RPMI7951 (cell line): ENCODE measurements around the gene KCTD17. TPM values are rescaled to one million over a fixed set of nuclear protein-coding genes. Genes with fewer than 3 reads are reported as not detected.
A peak's percentile ranks its signal among the peaks of the same experiment; 100 is the strongest.

Source experiments
- DNase-seq: peaks from one replicate; pipeline ENCODE4 v3.0.0-alpha.2; 2012; ENCODE audit warnings: low read depth
- total RNA-seq: library from RNA; depleted of rRNA; stranded (reverse); fragments of >200 nt; shearing (Covaris generic); gene quantifications from 2 replicates; pipeline ENCODE4 v1.2.3, GENCODE V29; 2014

The KCTD17 gene
- total RNA-seq, 1 experiment from 2014 or later, result 9.6 TPM

DNA sequence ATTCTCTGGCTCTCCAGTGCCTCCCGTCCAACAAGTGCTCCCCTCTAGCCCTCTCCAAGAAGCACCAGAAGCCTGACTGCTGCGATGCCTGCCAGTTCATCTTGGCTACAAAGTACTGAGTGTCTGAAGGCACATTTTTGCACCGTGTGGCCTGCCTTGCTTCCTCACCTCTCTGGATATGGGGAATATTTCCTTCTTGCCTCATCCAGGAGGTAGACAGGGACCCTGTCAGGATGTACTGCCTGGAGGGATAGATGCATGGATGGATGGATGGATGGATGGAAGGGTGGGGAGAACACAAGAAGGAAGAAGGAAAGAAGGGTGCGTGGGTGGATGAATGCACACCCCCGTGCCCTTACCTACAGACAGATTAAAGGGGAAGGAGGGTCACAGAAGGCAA is 27.6 kb downstream of the KCTD17 start:
- DNase-seq, result no peak

DNA sequence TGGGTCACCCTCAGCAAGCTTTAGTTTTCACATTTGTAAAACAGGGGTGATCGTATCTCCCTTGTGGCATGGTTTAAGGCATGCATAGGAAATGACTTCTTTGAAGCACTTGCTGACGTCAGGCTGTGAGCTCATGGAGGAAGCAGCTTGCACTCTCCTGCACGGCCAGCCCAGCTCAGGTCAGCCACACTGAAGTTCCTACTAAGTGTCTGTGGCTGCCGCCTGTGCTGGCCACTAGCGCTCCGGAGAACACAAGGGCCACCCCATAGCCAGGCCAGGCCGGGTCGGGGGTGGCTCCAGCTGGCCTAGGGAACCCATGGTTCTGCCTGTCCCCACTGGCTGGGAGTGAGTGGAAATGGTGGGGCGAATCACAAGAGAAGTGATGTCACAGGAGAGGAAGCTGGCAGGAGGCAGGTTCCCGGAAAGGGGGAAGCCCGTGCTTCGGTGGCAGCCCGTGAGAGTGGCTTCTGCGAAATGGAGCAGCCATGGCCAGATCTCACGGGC is 28.2 kb downstream of the KCTD17 start:
- DNase-seq, result peak; percentile 6

DNA sequence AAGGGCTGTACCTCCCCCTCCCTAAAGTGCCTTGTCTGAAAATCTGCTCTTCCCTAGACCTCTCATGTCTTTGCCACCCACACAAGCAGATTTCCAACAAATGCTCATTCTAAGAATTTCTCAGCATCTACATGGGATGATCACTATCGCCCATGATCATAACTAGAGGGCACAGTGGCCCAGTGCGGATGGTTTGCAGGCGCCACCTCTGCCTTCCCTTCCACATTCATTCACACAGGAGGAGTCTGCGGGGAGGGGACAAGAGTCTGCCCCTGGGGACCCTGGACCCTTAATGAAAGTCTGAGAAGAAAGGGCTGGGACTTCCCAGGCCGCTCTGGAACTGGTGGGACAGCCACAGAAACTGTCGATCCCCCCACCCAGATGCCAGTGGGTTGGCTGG is 28.9 kb downstream of the KCTD17 start:
- no peak for DNase-seq

DNA sequence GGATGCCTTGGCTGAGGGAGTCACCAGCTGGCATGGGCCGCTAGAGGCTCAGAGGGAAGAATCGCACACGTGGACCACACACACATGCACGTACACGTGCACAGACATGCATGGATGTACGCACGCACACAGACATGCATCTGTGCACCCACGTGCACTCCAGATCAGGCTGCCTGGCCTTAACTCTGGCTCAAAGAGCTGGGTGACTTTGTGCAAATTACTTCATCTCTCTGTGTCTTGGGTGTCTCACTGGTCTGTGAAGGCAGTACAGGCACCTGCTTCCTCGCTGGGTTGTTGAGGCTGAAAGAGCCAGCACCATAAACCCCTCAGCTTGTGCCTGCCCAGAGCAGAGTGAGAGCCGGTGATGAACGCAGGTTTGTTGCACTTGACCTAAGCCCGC is 29.3 kb downstream of the KCTD17 start:
- DNase-seq, result no peak

DNA sequence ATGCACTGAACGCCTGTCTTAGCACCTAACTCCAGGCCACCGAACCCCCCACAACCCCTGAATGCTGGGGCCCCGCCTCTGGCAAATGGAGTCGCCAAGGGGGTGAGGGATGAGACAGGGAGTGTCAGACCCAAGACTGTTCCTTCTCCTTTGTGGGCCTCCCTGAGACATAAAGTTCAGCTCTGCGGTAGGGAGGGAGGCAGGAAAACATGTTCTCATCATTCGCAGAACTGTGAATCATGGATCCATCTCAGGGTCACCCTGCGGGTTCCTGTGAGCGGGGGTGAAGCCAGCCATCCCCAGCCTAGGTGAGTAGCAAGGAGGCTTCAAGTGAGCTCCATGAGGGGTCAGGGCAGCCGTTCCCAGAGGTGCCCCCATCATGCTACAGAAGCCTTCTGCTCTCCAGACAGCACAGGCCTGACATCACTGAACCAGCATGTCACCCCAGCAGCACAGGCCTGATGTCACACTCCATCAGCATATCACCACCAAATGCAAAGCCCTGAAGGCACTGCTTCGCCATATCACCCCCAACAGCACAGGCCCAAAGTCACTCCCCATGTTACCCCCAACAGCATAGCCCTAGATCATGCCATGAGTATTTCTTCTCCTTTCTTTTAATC is 30.8 kb downstream of the KCTD17 start:
- no peak for DNase-seq

DNA sequence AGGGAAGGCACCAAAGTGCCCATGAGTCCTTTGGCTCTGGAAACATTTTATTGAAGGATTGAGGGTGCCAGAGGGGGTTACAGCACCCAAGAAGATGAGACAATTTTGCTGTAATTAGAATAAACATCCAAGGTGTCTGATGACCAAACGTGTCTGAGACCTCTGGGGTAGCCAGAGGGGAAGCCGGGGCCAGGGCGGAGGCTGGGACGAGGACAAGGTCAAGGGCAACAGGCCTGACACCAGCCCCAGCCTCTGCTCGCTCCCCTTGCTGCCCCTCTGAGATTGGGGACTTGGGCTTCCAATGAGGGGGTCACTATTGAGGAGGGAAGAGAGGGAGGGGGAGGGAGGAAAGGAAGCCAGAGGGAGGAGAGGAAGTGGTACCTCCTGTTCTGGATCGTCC is 32.4 kb downstream of the KCTD17 start:
- DNase-seq, result no peak

DNA sequence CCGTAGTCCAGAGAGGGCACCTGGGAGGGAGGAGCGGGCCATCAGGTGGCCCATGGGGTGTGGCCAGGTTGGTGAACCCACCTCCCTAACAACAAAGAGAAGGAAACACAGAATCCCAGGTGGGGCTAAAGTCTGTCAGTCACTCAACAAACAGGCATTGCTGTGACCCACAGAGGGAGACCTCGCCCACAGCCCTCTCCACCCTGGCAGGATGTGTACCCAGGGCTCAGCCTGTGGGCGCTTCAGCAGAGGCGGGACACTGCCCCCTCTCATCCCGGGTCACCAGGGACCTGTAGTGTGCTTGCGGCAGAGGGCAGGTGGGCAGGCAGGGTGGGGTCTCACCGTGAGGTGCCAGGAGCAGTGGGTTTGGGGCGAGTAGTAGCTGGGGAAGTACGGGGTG is 32.8 kb downstream of the KCTD17 start:
- no peak for DNase-seq

DNA sequence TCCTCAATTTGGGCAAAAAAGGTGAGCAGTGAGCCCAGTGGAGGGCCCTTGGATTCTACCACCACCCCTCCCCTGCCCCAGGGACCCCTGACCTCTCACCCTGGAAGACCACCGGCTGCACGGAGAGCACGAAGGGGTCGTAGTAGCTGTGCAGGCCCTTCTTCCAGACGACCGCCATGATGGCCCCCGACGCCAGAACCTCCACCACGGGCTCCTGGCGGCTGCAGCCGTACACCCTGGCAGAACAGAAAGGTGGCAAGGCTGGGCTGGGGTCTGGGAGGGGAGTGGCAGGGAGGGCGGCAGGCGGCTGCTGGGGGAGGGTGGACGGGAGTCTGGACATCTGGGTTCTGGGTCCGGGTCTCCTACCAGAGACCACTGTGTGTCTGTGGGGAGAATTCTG is 34.6 kb downstream of the KCTD17 start:
- DNase-seq, result no peak

DNA sequence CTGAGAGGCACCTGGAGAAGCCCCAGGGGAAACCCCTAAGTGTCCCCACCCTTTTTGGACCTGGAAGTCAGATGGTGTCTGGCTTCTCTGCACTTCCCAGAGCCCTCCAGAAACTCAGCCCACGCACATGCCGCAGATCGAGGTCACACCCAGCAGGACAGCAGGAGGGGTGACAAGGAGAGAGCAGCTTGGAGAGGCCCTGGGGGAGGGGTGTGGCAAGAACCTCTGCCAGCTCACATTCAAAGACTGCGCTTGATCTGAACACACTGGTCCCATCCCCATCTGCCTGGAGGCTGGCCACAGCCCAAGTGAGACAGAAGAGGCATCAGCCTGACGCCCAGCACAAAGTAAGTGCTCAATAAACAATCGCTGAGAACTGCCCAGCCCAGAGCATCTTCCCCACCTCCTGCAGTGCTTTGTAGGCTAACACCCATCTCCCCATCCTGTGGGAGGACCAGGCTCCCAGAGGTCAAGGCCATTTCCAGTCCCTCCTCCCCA is 36.6 kb downstream of the KCTD17 start:
- DNase-seq, result peak; percentile 52

DNA sequence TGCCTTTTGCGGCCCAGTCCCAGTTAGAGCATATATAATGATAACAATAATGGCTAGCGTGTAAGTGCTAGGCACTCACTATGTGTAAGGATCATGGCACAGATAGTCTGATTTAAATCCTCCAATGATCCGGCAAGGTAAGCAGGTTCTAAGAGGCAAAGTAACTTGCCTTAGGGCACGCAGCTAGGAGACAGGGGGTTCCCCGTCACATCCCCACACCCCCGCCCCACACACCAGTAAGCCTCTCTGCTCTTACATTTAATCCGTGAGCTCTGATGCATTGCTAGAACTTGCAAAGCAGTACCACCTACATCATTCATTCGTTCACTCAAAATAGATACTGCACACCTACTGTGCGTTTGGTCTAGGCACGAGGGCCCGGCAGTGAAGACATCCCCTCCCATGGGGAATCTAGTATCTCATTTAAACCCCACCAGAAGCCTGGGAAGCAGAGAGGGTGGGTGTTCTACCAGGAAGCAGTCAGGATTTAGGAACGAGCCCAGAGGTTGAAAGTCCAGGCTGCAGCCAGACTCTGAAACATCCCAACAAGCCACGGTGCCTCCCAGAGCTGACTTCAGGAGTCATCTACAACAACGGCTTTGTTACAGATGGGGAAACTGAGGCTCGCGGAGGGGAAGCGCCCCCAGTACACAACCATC is 37.3 kb downstream of the KCTD17 start:
- DNase-seq, result no peak

DNA sequence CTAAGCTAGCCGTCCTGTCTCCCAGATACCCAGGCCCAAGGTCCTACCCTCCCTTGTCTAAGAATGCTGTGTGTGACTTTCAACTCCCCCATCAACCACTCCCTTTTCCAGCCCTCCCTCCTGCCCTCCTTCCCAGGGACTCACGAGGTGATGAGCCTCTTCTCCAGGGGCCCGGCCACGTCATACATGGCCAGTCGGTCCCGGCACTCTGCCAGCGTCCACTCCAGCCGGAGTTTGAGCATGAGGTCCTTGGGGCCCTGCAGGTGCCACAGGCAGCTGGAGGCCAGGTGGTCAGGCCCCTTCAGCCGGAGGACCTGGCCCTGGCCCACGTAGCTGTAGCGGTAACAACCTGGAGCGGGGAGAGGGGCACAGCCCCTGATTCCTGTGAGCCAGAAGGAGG is 37.9 kb downstream of the KCTD17 start:
- peak; percentile 33 for DNase-seq

DNA sequence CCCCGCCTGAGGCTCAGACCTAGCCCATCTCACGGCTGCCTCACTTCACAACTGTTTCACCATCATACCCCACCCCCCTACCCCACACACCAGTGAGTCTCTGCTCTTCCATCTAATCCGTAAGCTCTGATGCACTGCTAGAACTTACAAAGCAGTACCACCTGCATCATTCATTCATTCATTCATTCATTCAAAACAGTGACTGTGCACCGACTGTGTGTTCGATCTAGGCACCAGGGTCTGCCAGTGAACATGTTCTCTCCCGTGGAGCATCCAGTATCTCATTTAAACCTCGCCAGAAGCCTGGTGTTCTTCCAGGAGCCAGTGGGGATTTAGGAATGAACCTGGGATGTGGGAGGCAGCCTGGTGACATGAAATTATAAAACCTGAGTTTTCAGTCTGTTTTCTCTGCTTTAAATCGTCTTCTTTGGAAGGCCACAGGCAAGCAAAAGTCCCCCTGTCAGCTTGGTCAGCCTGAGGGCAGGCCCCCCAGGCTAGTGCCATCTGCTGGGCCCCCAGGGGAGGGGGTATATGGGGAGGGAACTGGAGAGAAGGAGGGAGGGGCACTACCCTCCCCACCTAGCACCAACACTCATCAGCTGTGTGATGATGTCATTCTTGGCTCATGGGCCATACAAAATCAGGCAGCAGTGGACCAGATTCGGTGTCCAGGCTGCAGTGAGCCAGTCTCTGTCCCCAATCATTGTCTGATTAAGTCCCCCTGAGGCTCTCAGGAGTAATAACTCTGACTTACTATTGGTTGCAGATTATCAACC is 39.6 kb downstream of the KCTD17 start:
- DNase-seq, result no peak

DNA sequence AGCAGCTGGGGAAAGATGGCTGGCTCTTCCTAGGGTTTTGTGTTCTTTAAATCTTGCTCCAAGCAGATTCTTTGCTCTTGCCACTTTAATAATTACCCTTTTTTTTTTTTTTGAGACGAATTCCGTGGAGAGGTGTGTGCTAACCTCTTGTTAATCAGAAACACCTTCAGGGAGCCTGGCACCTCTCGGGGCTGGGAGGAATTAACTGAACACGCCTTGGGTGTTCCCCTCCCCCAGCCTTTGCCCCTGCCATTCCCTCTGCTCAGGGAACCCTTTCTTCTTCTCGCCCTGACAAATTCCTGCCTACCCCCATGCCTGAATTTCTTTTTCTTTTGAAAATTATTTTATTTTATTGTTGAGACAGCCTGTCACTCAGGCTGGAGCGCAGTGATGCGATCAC is 40.5 kb downstream of the KCTD17 start:
- DNase-seq, result no peak

DNA sequence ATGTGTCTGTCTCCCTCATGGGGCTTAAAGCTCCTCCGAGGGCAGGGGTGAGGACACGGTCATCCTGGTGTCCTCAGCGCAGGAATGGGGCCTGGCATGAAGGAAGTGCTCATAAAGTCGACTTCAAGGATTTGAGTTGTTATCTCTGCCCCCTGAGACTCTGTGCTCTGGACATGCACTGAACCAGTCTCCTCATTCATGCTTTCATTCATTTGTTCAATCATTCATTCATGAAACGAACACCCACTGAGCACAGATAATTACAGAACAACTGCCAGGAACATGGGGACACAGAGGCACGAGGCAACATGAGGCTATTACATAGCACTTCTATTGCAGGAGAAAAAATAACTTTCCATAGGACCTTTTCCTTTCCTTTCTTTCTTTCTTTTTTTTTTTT is 41.5 kb downstream of the KCTD17 start:
- DNase-seq, result no peak

DNA sequence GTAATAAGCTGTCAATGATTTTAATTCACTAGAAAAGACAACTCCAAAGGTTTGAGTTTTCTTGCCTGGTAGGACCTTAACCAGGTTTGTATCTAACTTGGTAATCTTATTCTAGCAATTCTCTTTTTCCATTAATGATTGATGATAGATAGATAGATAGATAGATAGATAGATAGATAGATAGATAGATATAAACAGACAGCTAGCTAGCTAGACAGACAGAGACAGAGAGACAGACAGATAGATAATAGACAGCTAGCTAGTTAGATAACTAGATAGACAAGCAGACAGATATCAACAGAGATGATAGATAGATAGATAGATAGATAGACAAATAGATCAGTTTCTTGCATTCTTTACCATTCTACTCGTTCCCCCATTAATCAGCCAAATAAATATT is 42.7 kb downstream of the KCTD17 start:
- DNase-seq, result no peak

DNA sequence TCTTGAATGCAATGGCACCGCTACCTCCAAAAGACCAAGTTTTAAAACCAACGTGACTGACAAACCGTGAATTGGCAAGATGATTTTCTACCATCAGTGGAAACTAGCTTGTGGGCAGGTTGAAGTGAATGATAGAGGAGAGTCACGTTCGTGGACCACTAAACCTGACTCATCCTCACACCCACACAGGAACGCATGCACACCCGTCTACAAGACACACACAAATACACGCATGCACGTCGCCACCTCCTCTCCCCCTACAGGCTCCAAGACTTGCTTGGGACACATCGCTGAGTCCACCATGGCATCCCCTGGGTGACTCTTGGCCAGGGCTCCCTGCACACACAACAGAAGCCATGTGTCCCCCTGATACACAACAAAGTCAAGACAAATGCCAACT is 43.6 kb downstream of the KCTD17 start:
- DNase-seq, result no peak

DNA sequence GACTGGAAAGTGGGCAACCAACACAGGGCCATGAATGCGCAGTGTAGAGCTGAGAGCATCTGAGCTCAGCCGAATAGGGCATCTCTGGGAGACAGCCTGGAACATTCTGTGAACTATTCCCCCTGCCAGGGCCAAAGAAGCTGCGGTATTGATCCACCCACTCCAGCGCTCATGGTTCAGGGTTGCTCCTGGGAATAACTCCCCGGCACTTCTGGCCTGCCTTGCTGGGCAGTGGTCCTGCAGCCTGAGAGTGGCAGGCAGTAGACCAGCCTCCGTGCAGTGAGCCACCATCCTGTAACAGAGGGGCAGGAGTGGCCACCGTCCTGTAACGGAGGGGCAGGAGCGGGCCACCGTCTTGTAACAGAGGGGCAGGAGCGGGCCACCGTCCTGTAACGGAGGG is 45.8 kb downstream of the KCTD17 start:
- no peak for DNase-seq

DNA sequence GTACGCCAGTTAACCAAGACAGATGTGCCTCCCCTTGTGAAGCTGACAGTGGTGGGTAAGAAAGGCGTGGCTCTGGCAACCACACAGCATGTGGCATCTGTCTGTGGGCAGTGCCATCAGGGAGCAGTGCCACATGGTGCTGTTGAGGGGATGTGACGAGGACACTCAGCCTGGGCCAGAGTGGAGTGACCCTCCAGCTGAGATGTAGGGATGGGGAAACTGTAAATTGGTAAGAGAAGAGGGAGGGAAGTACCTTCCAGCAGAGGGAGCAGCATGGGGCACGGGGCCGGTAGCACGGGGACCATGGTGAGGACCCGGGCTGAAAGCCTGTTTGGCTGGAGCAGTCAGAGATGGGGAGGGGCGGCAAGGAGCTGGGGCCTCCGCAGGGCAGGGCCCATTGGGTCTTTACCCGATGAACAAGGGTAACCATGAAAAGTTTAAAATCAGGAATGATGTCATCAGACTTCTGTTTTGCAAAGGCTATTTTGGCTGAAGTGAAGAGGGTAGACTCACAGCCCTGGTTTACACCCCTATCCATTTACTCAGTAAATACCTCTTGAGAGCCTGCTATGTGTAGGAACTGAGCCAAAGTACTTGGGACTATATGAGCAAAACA is 47.5 kb downstream of the KCTD17 start:
- DNase-seq, result no peak

DNA sequence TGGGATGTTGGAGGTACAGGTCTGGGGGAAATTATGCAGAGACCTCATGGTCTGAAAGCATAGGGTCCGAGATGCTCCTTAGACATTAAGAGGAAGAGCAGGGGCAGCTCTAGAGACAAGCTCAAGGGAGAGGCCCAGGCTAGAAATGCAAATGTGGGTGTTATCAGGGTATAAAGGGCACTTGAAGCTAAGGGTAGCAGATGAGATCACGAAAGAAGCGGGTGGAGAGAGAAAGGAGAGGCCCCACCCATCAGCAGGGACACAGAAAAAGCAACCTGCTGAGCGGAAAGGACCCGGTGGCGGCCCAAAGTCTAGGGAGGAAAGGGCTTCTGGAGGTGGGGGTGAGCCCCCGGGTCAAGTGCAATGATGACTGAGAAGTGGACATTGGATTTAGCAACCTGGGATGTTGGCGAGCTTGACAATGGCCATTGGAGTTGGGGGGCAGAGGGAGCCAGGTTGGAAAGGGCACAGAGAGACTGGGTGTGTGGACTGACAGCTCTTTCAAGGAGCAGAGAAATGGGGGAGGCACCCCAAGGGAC is 49.1 kb downstream of the KCTD17 start:
- DNase-seq, result no peak

DNA sequence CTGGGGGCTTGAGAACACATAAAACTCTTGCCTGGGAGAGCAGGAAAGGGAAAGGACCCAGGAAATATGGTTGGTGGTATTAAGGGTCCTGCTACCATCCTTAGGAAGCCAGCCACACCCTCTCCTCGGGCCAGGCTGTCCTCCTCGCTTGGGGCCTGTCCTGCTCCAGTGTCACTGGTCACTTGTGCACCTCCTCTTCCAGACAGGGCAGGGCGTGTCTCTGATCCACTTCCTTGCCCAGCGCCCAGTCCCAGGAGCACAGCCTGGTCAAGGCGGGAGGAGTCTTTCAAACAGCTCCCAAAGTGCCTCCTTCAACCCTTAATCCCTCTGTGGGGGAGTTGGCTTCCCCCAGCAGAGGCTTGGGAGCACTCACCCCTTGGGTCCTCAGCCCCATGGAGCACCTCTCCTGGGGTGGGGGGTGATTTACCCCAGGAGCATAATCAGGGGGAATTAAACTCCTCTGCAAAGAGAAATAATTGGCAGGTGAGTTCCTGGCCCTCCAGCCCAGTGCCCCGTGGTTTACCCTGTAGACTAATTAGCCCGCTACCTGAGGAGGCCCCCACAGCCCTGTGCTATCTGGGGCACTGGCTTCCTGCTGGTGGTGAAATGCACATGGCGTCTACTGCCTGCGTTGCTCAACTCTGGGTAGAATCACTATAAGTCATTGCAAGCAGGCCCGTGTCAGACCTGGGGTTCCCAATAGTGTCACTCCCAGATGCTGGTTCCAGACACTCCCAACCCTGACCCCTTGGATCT is 49.9 kb downstream of the KCTD17 start:
- DNase-seq, result no peak

DNA sequence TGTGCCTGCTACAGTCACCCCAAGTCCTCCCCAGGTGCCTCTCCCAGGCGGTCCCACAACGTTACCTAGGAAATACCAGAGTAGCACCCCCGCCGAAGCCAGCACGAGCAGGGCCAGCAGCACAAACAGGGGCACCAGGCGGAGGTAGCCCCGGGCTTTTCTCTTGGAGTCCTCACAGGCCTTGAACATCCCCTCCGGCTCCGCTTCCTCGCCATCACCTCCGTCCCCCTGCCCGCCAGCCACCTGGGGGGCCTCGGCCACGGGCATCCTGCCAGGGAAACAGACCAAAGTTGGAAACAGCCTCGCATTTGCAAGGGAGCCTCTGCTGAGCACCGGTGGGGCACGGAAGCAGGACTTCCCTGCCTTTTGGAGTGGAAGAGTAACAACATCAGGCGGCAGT is 51.6 kb downstream of the KCTD17 start:
- no peak for DNase-seq
